ENCODE measurements around the gene CACNA2D3.

Gene CACNA2D3

GRCh38 chr3:54294214-54294613 lies 171.9 kb downstream of the CACNA2D3 start:
- DNase-seq: no peak

- no peak for DNase-seq
Observed at GRCh38 chr3:54296531-54296930, 174.2 kb downstream of the CACNA2D3 start.

- DNase-seq: no peak
Observed at GRCh38 chr3:54299169-54299935, 177.0 kb downstream of the CACNA2D3 start.

- no peak for DNase-seq
Observed at GRCh38 chr3:54303517-54304375, 181.4 kb downstream of the CACNA2D3 start.

- DNase-seq: no peak
Observed at GRCh38 chr3:54304877-54305276, 182.5 kb downstream of the CACNA2D3 start.

GRCh38 chr3:54305409-54306099 lies 183.2 kb downstream of the CACNA2D3 start:
- no peak for DNase-seq

GRCh38 chr3:54307566-54308180 lies 185.3 kb downstream of the CACNA2D3 start:
- no peak for DNase-seq

- DNase-seq: no peak
Observed at GRCh38 chr3:54309601-54310000, 187.2 kb downstream of the CACNA2D3 start.

GRCh38 chr3:54311211-54311747 lies 188.9 kb downstream of the CACNA2D3 start:
- no peak for DNase-seq

GRCh38 chr3:54312156-54312899 lies 190.0 kb downstream of the CACNA2D3 start:
- DNase-seq: no peak

GRCh38 chr3:54313418-54313817 lies 191.1 kb downstream of the CACNA2D3 start:
- DNase-seq: no peak

- DNase-seq: no peak
Observed at GRCh38 chr3:54321520-54321919, 199.2 kb downstream of the CACNA2D3 start.

- no peak for DNase-seq
Observed at GRCh38 chr3:54322354-54322753, 200.0 kb downstream of the CACNA2D3 start.

- no peak for DNase-seq
Observed at GRCh38 chr3:54324103-54324502, 201.8 kb downstream of the CACNA2D3 start.

- DNase-seq: no peak
Observed at GRCh38 chr3:54326951-54327350, 204.6 kb downstream of the CACNA2D3 start.

- no peak for DNase-seq
Observed at GRCh38 chr3:54331341-54331740, 209.0 kb downstream of the CACNA2D3 start.

GRCh38 chr3:54337846-54338245 lies 215.5 kb downstream of the CACNA2D3 start:
- no peak for DNase-seq

- no peak for DNase-seq
Observed at GRCh38 chr3:54339608-54340007, 217.3 kb downstream of the CACNA2D3 start.

- no peak for DNase-seq
Observed at GRCh38 chr3:54341811-54342210, 219.5 kb downstream of the CACNA2D3 start.

GRCh38 chr3:54342676-54343075 lies 220.3 kb downstream of the CACNA2D3 start:
- DNase-seq: no peak

GRCh38 chr3:54343495-54343894 lies 221.1 kb downstream of the CACNA2D3 start:
- no peak for DNase-seq
